Lower leg skin (tissue), 3 donors: ENCODE results near the gene GTF3C6.

Experiments used
- POLR2A ChIP-seq, 2 donors: fragments of 450-650 bp; IDR thresholded peaks; one replicate each; pipeline ENCODE4 v1.6.1; 2016 to 2017; ENCODE audit warnings: antibody characterized with exemption in 2 of 2, mild to moderate bottlenecking in 1 of 2, moderate library complexity in 1 of 2
- TF ChIP-seq, protein P1 (sequence below), 3 donors: fragments of 450-650 bp; IDR thresholded peaks; one replicate each; pipeline ENCODE4 v1.5.1; 2016; ENCODE audit warnings: antibody characterized with exemption in 3 of 3, mild to moderate bottlenecking in 3 of 3, moderate library complexity in 2 of 3

DNA sequence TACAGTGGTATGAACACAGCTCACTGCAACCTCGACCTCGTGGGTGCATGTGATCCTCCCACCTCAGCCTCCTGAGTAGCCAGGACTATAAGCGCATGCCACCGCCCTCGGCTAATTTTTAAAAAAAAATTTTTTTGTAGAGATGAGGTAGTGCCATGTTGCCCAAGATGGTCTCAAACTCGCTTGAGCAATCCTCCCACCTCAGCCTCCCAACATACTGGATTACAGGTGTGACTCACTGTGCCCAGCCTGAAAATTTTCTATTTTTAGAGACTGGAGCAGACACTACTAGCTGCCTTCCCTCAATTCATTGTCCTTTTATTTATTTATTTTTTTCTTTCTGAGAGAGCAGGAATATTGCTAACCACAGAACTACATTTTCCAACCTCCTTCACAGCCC, 20.3 kb upstream of the GTF3C6 start:
- TF ChIP-seq, protein P1, sequence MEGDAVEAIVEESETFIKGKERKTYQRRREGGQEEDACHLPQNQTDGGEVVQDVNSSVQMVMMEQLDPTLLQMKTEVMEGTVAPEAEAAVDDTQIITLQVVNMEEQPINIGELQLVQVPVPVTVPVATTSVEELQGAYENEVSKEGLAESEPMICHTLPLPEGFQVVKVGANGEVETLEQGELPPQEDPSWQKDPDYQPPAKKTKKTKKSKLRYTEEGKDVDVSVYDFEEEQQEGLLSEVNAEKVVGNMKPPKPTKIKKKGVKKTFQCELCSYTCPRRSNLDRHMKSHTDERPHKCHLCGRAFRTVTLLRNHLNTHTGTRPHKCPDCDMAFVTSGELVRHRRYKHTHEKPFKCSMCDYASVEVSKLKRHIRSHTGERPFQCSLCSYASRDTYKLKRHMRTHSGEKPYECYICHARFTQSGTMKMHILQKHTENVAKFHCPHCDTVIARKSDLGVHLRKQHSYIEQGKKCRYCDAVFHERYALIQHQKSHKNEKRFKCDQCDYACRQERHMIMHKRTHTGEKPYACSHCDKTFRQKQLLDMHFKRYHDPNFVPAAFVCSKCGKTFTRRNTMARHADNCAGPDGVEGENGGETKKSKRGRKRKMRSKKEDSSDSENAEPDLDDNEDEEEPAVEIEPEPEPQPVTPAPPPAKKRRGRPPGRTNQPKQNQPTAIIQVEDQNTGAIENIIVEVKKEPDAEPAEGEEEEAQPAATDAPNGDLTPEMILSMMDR (IDR thresholded peaks at IDR 0.05), result no peak
- no peak for TF ChIP-seq POLR2A (IDR thresholded peaks at IDR 0.05)
